Measurements from ENCODE around the gene NSDHL.

- TF ChIP-seq POLR2AphosphoS2 (conservative IDR thresholded peaks at IDR 0.05; ENCODE audit: low read length), result no peak
- TF ChIP-seq CTCF (IDR thresholded peaks at IDR 0.05), result peak; percentile 56
- no peak for TF ChIP-seq KDM1A (IDR thresholded peaks at IDR 0.05; ENCODE audit: low read depth)
- TF ChIP-seq CHD2 (IDR thresholded peaks at IDR 0.05; ENCODE audit: low read length, partially characterized antibody), result no peak
- TF ChIP-seq POLR2A (IDR thresholded peaks at IDR 0.05; ENCODE audit: low read length), result no peak
- TF ChIP-seq USF2 (IDR thresholded peaks at IDR 0.05), result no peak
- no peak for TF ChIP-seq PBX3 (IDR thresholded peaks at IDR 0.05)
- no peak for TF ChIP-seq MAFK (IDR thresholded peaks at IDR 0.05; ENCODE audit: partially characterized antibody)
- no peak for TF ChIP-seq EP300 (IDR thresholded peaks at IDR 0.05)
- TF ChIP-seq CBX8 (IDR thresholded peaks at IDR 0.05), result no peak
- TF ChIP-seq MYC (IDR thresholded peaks at IDR 0.05; ENCODE audit: borderline replicate concordance, low read length), result no peak
- no peak for TF ChIP-seq NFE2L2 (conservative IDR thresholded peaks at IDR 0.05; ENCODE audit: low read length)
- TF ChIP-seq MAX (IDR thresholded peaks at IDR 0.05), result no peak
These were observed 9.6 kb upstream of the NSDHL start for GRCh38 chrX:152821145-152821765.
